SK-N-SH (cell line): ENCODE measurements around the gene KLHL42. TPM values are rescaled to one million over a fixed set of nuclear protein-coding genes. Genes with fewer than 3 reads are reported as not detected.

Experiments
- CTCF ChIA-PET: fragments of 300-600, 350-600 bp; formaldehyde crosslinking; extraction: SDS; loops from one replicate; lab custom pipeline; 2021; lab: Yijun Ruan, JAX
- POLR2A ChIA-PET: fragments of 350-600 bp; sonication (Branson Sonifier 250); formaldehyde crosslinking; extraction: SDS; loops from one replicate; lab custom pipeline; 2020; ENCODE audit warnings: antibody characterized with exemption, inconsistent platforms; lab: Yijun Ruan, JAX
- DNase-seq: peaks from one replicate; pipeline ENCODE4 v3.0.0; 2012
- H2AFZ ChIP-seq: fragments of 200-600 bp; sonication (generic); 2 replicates; pipeline ENCODE4 v1.8.1; 2016; ENCODE audit warnings: antibody characterized with exemption, mild to moderate bottlenecking, low read depth
- H3F3A ChIP-seq: fragments of 200-600 bp; sonication (generic); replicated peaks from 2 replicates; pipeline ENCODE3; 2016; ENCODE audit warnings: antibody characterized with exemption, mild to moderate bottlenecking; ENCODE audit not compliant: insufficient read depth
- H3K27ac ChIP-seq, 2 experiments: fragments of 200-500 bp in 1 of 2; fragments of 200-600 bp in 1 of 2; sonication (Bioruptor generic) in 1 of 2; sonication (generic), shearing (Covaris generic) in 1 of 2; 2 replicates each; pipeline versions ENCODE4 v1.5.1 to v1.6.1; 2014 to 2016; ENCODE audit warnings: low read depth in 2 of 2, inconsistent platforms in 1 of 2, low read length in 1 of 2, mild to moderate bottlenecking in 1 of 2, mixed read lengths in 1 of 2
- H3K27me3 ChIP-seq: fragments of 200-600 bp; sonication (generic), shearing (Covaris generic); 2 replicates; pipeline ENCODE4 v1.6.1; 2016; ENCODE audit warnings: mixed run types; ENCODE audit not compliant: insufficient read depth
- H3K36me3 ChIP-seq, 2 experiments: fragments of 200-500 bp in 1 of 2; fragments of 200-600 bp in 1 of 2; sonication (Bioruptor generic) in 1 of 2; sonication (generic) in 1 of 2; replicated peaks in 1 of 2; 2 replicates each; pipeline versions ENCODE3 to v1.5.1; 2014 to 2016; ENCODE audit warnings: low read length in 1 of 2, mild to moderate bottlenecking in 1 of 2; ENCODE audit not compliant: insufficient read depth in 2 of 2, control insufficient read depth in 1 of 2
- H3K4me1 ChIP-seq, 2 experiments: fragments of 200-500 bp in 1 of 2; fragments of 200-600 bp in 1 of 2; sonication (Bioruptor generic) in 1 of 2; sonication (generic), shearing (Covaris generic) in 1 of 2; 2 replicates each; pipeline versions ENCODE4 v1.5.1 to v1.6.1; 2014 to 2016; ENCODE audit warnings: low read depth in 1 of 2, low read length in 1 of 2, mixed run types in 1 of 2; ENCODE audit not compliant: insufficient read depth in 2 of 2, control insufficient read depth in 1 of 2
- H3K4me2 ChIP-seq: fragments of 200-600 bp; sonication (generic), shearing (Covaris generic); 2 replicates; pipeline ENCODE4 v1.6.1; 2017; ENCODE audit warnings: mixed run types
- H3K4me3 ChIP-seq, 2 experiments: fragments of 200-500 bp in 1 of 2; fragments of 200-600 bp in 1 of 2; sonication (Bioruptor generic) in 1 of 2; sonication (generic), shearing (Covaris generic) in 1 of 2; 2 replicates each; pipeline versions ENCODE4 v1.5.1 to v1.8.1; 2014 to 2016; ENCODE audit warnings: low read depth in 2 of 2, inconsistent platforms in 1 of 2, low read length in 1 of 2, mild to moderate bottlenecking in 1 of 2, mixed read lengths in 1 of 2, moderate library complexity in 1 of 2
- H3K79me2 ChIP-seq: fragments of 200-600 bp; sonication (generic); 2 replicates; pipeline ENCODE4 v1.8.1; 2017; ENCODE audit warnings: mild to moderate bottlenecking; ENCODE audit not compliant: insufficient read depth
- H3K9ac ChIP-seq: fragments of 200-600 bp; sonication (generic); 2 replicates; pipeline ENCODE4 v1.6.1; 2017; ENCODE audit warnings: mixed run types
- H3K9me2 ChIP-seq: fragments of 200-600 bp; sonication (generic); 2 replicates; pipeline ENCODE4 v1.6.1; 2017; ENCODE audit warnings: mixed run types
- H3K9me3 ChIP-seq: fragments of 200-600 bp; sonication (generic); 2 replicates; pipeline ENCODE4 v1.6.1; 2017; ENCODE audit warnings: mixed run types, mild to moderate bottlenecking, moderate library complexity
- H4K20me1 ChIP-seq: fragments of 200-600 bp; sonication (generic); 2 replicates; pipeline ENCODE4 v1.6.1; 2017; ENCODE audit warnings: mild to moderate bottlenecking, mixed run types; ENCODE audit not compliant: insufficient read depth
- CTCF ChIP-seq: fragments of 200-600 bp; sonication (generic); IDR thresholded peaks from 2 replicates; pipeline ENCODE4 v1.6.1; 2017; ENCODE audit warnings: antibody characterized with exemption, mild to moderate bottlenecking, moderate library complexity
- ELF1 ChIP-seq: IDR thresholded peaks from 2 replicates; pipeline ENCODE4 v1.4.0; 2012
- EP300 ChIP-seq, 2 experiments: IDR thresholded peaks; 2 replicates each; pipeline versions ENCODE4 v1.4.0 to v1.6.1; 2012; ENCODE audit warnings: borderline replicate concordance in 1 of 2, low read depth in 1 of 2, low read length in 1 of 2
- FOSL2 ChIP-seq: IDR thresholded peaks from 2 replicates; pipeline ENCODE4 v1.4.0; 2012; ENCODE audit warnings: low read depth, mild to moderate bottlenecking, moderate library complexity, borderline replicate concordance
- FOXJ3 ChIP-seq: sonication (generic); formaldehyde crosslinking; IDR thresholded peaks from 2 replicates; pipeline ENCODE4 v1.5.1; 2020; ENCODE audit warnings: mild to moderate bottlenecking, missing genetic modification reagents
- GABPA ChIP-seq: IDR thresholded peaks from 2 replicates; pipeline ENCODE4 v1.4.0; 2012; ENCODE audit warnings: low read depth, mild to moderate bottlenecking
- IRF3 ChIP-seq: fragments of 150-350 bp; IDR thresholded peaks from 2 replicates; pipeline ENCODE4 v1.6.1; 2016; ENCODE audit warnings: mild to moderate bottlenecking, low read depth, low read length
- MAX ChIP-seq: IDR thresholded peaks from 2 replicates; pipeline ENCODE4 v1.4.0; 2012; ENCODE audit warnings: low read depth
- MXI1 ChIP-seq: IDR thresholded peaks from 2 replicates; pipeline ENCODE4 v1.6.1; 2012; ENCODE audit warnings: mild to moderate bottlenecking, low read depth, low read length, improper control_type of control experiment
- RFX5 ChIP-seq: IDR thresholded peaks from 2 replicates; pipeline ENCODE4 v1.6.1; 2012; ENCODE audit warnings: mild to moderate bottlenecking, improper control_type of control experiment, low read length
- TAF1 ChIP-seq: IDR thresholded peaks from 2 replicates; pipeline ENCODE4 v1.6.1; 2012; ENCODE audit warnings: low read depth, mild to moderate bottlenecking, low read length, moderate library complexity, borderline replicate concordance
- USF2 ChIP-seq: fragments of 150-350 bp; IDR thresholded peaks from 2 replicates; pipeline ENCODE4 v1.6.1; 2017; ENCODE audit warnings: antibody characterized with exemption, low read length, low read depth, borderline replicate concordance
- ZBTB33 ChIP-seq: IDR thresholded peaks from 2 replicates; pipeline ENCODE4 v1.4.0; 2012; ENCODE audit warnings: low read depth, borderline replicate concordance
- WGBS: methylation state at CpG from one replicate; pipeline ENCODE4 v1.1.6; 2017; ENCODE audit warnings: low lambda C conversion rate; 5-methylcytosine and 5-hydroxymethylcytosine counted together
- polyA plus RNA-seq, 3 experiments: library from polyadenylated mRNA; depleted of rRNA; stranded (reverse); fragments of >200 nt; gene quantifications; 2 replicates each; pipeline ENCODE4 v1.2.3, GENCODE V29; 2012

KLHL42 gene
- polyA plus RNA-seq, 1 of the 3 experiments (the other 2 are of a cell fraction) = 11.7 TPM

- no peak for TF ChIP-seq IRF3
Observed at GRCh38 chr12:27841392-27841882, 61.4 kb downstream of the KLHL42 start (continued).

GRCh38 chr12:27843714-27844245 lies 63.7 kb downstream of the KLHL42 start:
- Histone ChIP-seq H3F3A (no peaks in the 10 kb centered on the region), H3K9ac (no peak overlapping the region), H3K27ac (no peak overlapping the region), H3K36me3 (no peaks in the 10 kb centered on the region), H3K79me2 (no peaks in the 10 kb centered on the region), H3K4me2 (no peak overlapping the region), H3K9me2 (no peaks in the 10 kb centered on the region), H3K4me3 (no peak overlapping the region), H3K27me3 (no peaks in the 10 kb centered on the region), H2AFZ (no peak overlapping the region)
- CTCF ChIA-PET = interaction anchor here (3.6 kb wide), 1 partner anchor 22 kb away, joined by 16 read pairs; no protein-coding TSS in a partner anchor
- DNase-seq = no peak
- 83% methylated on average over 8 of the region's 8 CpGs for WGBS
- TF ChIP-seq EP300 (IDR thresholded peaks at IDR 0.05; ENCODE audit: borderline replicate concordance in 1 of 2, low read depth in 1 of 2, low read length in 1 of 2) (no peak), USF2 (no peak), MXI1 (no peak), FOXJ3 (CRISPR knock-in tag) (no peak), TAF1 (no peak), RFX5 (no peak), FOSL2 (no peak), CTCF (no peak), ZBTB33 (no peak), MAX (no peak), GABPA (no peak), ELF1 (no peak)
- TF ChIP-seq, all 33 proteins: peak for 0
- Histone ChIP-seq H3K4me1 (peaks cover 0 to 8% of the 10 kb centered on the region in 2 experiments; a peak in 2 of 4 replicates), H3K9me3 (no peaks in the 10 kb centered on the region), H4K20me1 (no peaks in the 10 kb centered on the region)
- POLR2A ChIA-PET = interaction anchor here (0.5 kb wide), 1 partner anchor 21 kb away, joined by 5 read pairs; no protein-coding TSS in a partner anchor
